NB4 (cell line): ENCODE data around the gene FSTL4.

ENCODE experiments used
- CTCF ChIP-seq: IDR thresholded peaks from one replicate; pipeline ENCODE4 v1.5.1; 2012; ENCODE audit warnings: low read depth, low read length
- MAX ChIP-seq: IDR thresholded peaks from 2 replicates; pipeline ENCODE4 v1.6.1; 2011; ENCODE audit warnings: low read depth, low read length
- POLR2A ChIP-seq: IDR thresholded peaks from 2 replicates; pipeline ENCODE4 v1.6.1; 2011; ENCODE audit warnings: mild to moderate bottlenecking; ENCODE audit not compliant: insufficient read length; ENCODE audit errors: extremely low read depth

- TF ChIP-seq CTCF (no peak), POLR2A (no peak), MAX (no peak)
Measured at GRCh38 chr5:133274597-133274935, 337.8 kb downstream of the FSTL4 start.
